Transverse colon (tissue), 4 donors: ENCODE results near the gene INPPL1. TPM values are rescaled to one million over a fixed set of nuclear protein-coding genes. Genes with fewer than 3 reads are reported as not detected.
"Not testable (repeated sequence)": the region's sequence is repeated elsewhere in the genome, so short reads cannot be mapped to it uniquely, and the experiment has no call there.

Experiments used
- DNase-seq: peaks from one replicate; pipeline ENCODE4 v3.0.0-alpha.2; 2019
- H3K27ac ChIP-seq, 4 donors: fragments of 200-600 bp; sonication (generic); 2 replicates each; pipeline ENCODE4 v1.5.1; 2016 to 2018; ENCODE audit warnings: inconsistent platforms in 4 of 4
- H3K27me3 ChIP-seq: fragments of 200-600 bp; sonication (generic); 2 replicates; pipeline ENCODE4 v1.5.1; 2017; ENCODE audit warnings: inconsistent platforms
- H3K36me3 ChIP-seq, 4 donors: fragments of 200-600 bp; sonication (generic); 2 replicates each; pipeline ENCODE4 v1.5.1; 2017 to 2019; ENCODE audit warnings: inconsistent platforms in 4 of 4
- H3K4me1 ChIP-seq, 4 donors: fragments of 200-600 bp; sonication (generic); 2 replicates each; pipeline ENCODE4 v1.5.1; 2017 to 2020; ENCODE audit warnings: inconsistent platforms in 4 of 4
- H3K4me3 ChIP-seq, 4 donors: fragments of 200-600 bp; sonication (generic); 1 replicate in 1 of 4; 2 replicates in 3 of 4; pipeline versions ENCODE4 v1.5.1 to v1.6.1; 2017 to 2019; ENCODE audit warnings: inconsistent platforms in 4 of 4
- H3K9me3 ChIP-seq, 2 donors: fragments of 200-600 bp; sonication (generic); 2 replicates each; pipeline ENCODE4 v1.5.1; 2017 to 2019; ENCODE audit warnings: inconsistent platforms in 2 of 2
- EP300 ChIP-seq: sonication (generic); formaldehyde crosslinking; IDR thresholded peaks from one replicate; pipeline ENCODE4 v1.6.1; 2017; ENCODE audit warnings: antibody characterized with exemption, low read depth
- POLR2A ChIP-seq: fragments of 450-650 bp; IDR thresholded peaks from one replicate; pipeline ENCODE4 v1.6.1; 2016; ENCODE audit warnings: antibody characterized with exemption, mild to moderate bottlenecking, moderate library complexity
- POLR2AphosphoS5 ChIP-seq, 3 donors: sonication (generic); formaldehyde crosslinking; IDR thresholded peaks; one replicate each; pipeline ENCODE4 v1.6.1; 2016; ENCODE audit warnings: antibody characterized with exemption in 3 of 3
- WGBS, 2 donors: methylation state at CpG; one replicate each; pipeline ENCODE4 v1.1.5; 2018; ENCODE audit warnings: low coverage in 1 of 2; 5-methylcytosine and 5-hydroxymethylcytosine counted together
- in situ Hi-C, 4 donors: fragments of 200-750 bp; cut with MboI; loops; one replicate each; pipeline versions ENCODE4 v1.15.0 to v1.15.1; 2017; ENCODE audit warnings: low sequenced_read_pairs in 3 of 4, low pct_ligation_motif_present in 1 of 4, low pct_unique_long_range_greater_than_20kb in 1 of 4
- intact Hi-C: fragments of 100-400 bp; cut with DNase I; formaldehyde crosslinking; loops from one replicate; pipeline ENCODE4 v1.15.1; 2023; ENCODE audit warnings: low total_unique reads
- total RNA-seq, 4 donors: library from RNA; depleted of rRNA; stranded (reverse); fragments of >200 nt; gene quantifications; one replicate each; pipeline ENCODE4 v1.1.0, GENCODE V29; 2016
- TF ChIP-seq, protein P1 (sequence below), 5 experiments: fragments of 200-600 bp in 3 of 5; fragments of 450-650 bp in 2 of 5; sonication (generic) in 3 of 5; IDR thresholded peaks; 1 replicate in 2 of 5; 2 replicates in 3 of 5; pipeline ENCODE4 v1.5.1; 2016 to 2017; ENCODE audit warnings: antibody characterized with exemption in 5 of 5, inconsistent platforms in 3 of 5, mild to moderate bottlenecking in 2 of 5, moderate library complexity in 1 of 5

INPPL1 gene
- total RNA-seq, 4 donors from 2014 or later = 92.8 to 388 (median 157) TPM

- Histone ChIP-seq H3K4me3 (no peak overlapping the region), H3K36me3 (no peaks in the 10 kb centered on the region), H3K4me1 (no peaks in the 10 kb centered on the region), H3K9me3 (no peaks in the 10 kb centered on the region), H3K27ac (no peak overlapping the region), H3K27me3 (no peaks in the 10 kb centered on the region)
- intact Hi-C loops = no loop called here
- TF ChIP-seq POLR2AphosphoS5 (IDR thresholded peaks at IDR 0.05) (no peak), EP300 (no peak), POLR2A (no peak)
- TF ChIP-seq, protein P1, sequence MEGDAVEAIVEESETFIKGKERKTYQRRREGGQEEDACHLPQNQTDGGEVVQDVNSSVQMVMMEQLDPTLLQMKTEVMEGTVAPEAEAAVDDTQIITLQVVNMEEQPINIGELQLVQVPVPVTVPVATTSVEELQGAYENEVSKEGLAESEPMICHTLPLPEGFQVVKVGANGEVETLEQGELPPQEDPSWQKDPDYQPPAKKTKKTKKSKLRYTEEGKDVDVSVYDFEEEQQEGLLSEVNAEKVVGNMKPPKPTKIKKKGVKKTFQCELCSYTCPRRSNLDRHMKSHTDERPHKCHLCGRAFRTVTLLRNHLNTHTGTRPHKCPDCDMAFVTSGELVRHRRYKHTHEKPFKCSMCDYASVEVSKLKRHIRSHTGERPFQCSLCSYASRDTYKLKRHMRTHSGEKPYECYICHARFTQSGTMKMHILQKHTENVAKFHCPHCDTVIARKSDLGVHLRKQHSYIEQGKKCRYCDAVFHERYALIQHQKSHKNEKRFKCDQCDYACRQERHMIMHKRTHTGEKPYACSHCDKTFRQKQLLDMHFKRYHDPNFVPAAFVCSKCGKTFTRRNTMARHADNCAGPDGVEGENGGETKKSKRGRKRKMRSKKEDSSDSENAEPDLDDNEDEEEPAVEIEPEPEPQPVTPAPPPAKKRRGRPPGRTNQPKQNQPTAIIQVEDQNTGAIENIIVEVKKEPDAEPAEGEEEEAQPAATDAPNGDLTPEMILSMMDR (IDR thresholded peaks at IDR 0.05) = no peak
- in situ Hi-C loops = no loop called here
- no peak for DNase-seq
- 98 to 100% methylated on average over 6 of the region's 6 CpGs for WGBS, 2 donors
Observed at GRCh38 chr11:72202571-72202970, 22.0 kb upstream of the INPPL1 start.

GRCh38 chr11:72203163-72203562, 21.4 kb upstream of the INPPL1 start:
- no peaks in the 10 kb centered on the region for H3K36me3 ChIP-seq
- H3K4me3 ChIP-seq = no peak overlapping the region
- in situ Hi-C loops = no loop called here
- 49% methylated on average over 2 of the region's 2 CpGs; no CpG with 5 or more reads in 1 of the 2 donors for WGBS, 2 donors
- no peak overlapping the region for H3K27ac ChIP-seq
- no peaks in the 10 kb centered on the region for H3K27me3 ChIP-seq
- no peaks in the 10 kb centered on the region for H3K4me1 ChIP-seq
- no peak for DNase-seq
- H3K9me3 ChIP-seq = no peaks in the 10 kb centered on the region
- intact Hi-C loops = no loop called here
- TF ChIP-seq POLR2A (no peak), POLR2AphosphoS5 (IDR thresholded peaks at IDR 0.05) (no peak), EP300 (no peak)
- TF ChIP-seq, protein P1 (IDR thresholded peaks at IDR 0.05) = no peak

DNA sequence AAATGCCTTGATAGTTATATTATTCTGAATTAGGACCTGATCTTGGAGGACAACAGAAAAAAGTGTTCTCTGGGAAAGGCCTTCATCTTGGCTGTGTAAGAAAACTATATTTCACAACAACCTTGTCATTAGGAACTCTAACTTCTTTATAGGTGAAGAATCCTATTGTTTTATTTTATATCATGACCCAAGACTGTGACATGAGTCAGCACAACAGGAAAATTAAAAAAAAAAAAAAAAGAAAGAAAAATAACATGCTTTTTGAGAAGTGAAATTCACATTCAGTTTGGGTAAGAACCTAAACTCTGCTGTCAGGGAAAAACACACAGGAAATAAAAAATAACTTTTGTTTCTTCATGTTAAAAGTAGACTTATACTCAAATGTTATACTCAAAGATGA, 19.7 kb upstream of the INPPL1 start:
- Histone ChIP-seq H3K36me3 (no peaks in the 10 kb centered on the region), H3K4me1 (no peaks in the 10 kb centered on the region), H3K4me3 (no peak overlapping the region), H3K9me3 (no peaks in the 10 kb centered on the region), H3K27me3 (no peaks in the 10 kb centered on the region), H3K27ac (no peak overlapping the region)
- in situ Hi-C loops = no loop called here
- DNase-seq = no peak
- TF ChIP-seq, protein P1 (IDR thresholded peaks at IDR 0.05) = no peak
- TF ChIP-seq POLR2A (no peak), POLR2AphosphoS5 (IDR thresholded peaks at IDR 0.05) (no peak), EP300 (no peak)
- intact Hi-C loops = no loop called here

GRCh38 chr11:72206794-72207193, 17.8 kb upstream of the INPPL1 start:
- DNase-seq, H3K36me3 ChIP-seq, in situ Hi-C loops, H3K4me3 ChIP-seq, H3K9me3 ChIP-seq, H3K27me3 ChIP-seq, H3K27ac ChIP-seq, H3K4me1 ChIP-seq, intact Hi-C loops: not testable (repeated sequence)
- 96% methylated on average over 2 of the region's 2 CpGs; no CpG with 5 or more reads in 1 of the 2 donors for WGBS, 2 donors

- no peak overlapping the region for H3K4me3 ChIP-seq
- no peak overlapping the region for H3K27ac ChIP-seq
- H3K27me3 ChIP-seq = peaks cover 12% of the 10 kb centered on the region
- 78% methylated on average over 3 of the region's 3 CpGs; no CpG with 5 or more reads in 1 of the 2 donors for WGBS, 2 donors
- in situ Hi-C loops = no loop called here
- DNase-seq = no peak
- intact Hi-C loops = no loop called here
- TF ChIP-seq POLR2AphosphoS5 (IDR thresholded peaks at IDR 0.05) = no peak
- TF ChIP-seq, protein P1 (IDR thresholded peaks at IDR 0.05) = no peak
- no peaks in the 10 kb centered on the region for H3K4me1 ChIP-seq
- no peaks in the 10 kb centered on the region for H3K9me3 ChIP-seq
- no peaks in the 10 kb centered on the region for H3K36me3 ChIP-seq
Observed at GRCh38 chr11:72208281-72208680, 16.3 kb upstream of the INPPL1 start.
